ENCODE measurements around the gene FBXL12.
"Not testable (repeated sequence)": the region's sequence is repeated elsewhere in the genome, so short reads cannot be mapped to it uniquely, and the experiment has no call there.

The FBXL12 gene, protein sequence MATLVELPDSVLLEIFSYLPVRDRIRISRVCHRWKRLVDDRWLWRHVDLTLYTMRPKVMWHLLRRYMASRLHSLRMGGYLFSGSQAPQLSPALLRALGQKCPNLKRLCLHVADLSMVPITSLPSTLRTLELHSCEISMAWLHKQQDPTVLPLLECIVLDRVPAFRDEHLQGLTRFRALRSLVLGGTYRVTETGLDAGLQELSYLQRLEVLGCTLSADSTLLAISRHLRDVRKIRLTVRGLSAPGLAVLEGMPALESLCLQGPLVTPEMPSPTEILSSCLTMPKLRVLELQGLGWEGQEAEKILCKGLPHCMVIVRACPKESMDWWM

DNA sequence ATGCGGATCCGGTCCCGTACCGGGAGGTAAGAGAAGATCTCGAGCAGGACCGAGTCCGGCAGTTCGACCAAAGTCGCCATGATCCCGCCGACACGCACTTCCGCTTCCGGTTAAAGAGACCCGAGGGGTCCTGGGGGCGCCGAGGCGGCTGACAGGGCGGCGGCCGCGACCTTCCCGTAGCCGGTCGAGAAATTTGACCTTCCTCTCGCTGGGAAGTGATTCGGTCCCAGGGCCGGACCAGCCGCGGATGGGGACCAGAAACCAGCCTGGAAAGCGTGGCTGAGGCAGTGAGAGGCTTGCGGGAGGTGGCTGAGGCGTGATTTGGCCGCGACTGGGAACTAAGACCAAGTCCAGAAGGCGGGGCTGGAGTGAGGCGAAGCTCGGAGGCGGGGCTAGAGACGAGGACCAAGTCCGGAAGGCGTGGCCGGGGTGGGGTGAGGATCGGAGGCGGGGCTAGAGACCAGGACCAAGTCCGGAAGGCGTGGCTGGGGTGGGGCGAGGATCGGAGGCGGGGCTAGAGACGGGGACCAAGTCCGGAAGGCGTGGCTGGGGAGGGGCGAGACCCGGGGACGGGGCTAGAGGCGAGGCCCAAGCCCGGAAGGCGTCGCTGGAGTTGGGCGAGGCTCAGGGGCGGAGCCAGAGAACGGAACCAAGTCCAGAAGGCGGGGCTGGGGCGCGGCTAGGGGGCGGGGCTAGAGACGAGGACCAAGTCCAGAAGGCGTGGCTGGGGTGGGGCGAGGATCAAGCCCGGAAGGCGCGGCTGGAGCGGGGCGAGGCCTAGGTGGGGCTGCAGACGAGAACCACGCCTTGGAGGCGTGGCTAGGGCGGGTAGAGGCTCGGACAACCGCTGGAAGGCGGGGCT is at the start of gene FBXL12:
TSS of gene FBXL12 (minus strand) at position 346 of the 862 bp plus-strand sequence. CDS start at position 80, 266 bp downstream.
- DNase-seq, result peak; percentile 99 to 100

DNA sequence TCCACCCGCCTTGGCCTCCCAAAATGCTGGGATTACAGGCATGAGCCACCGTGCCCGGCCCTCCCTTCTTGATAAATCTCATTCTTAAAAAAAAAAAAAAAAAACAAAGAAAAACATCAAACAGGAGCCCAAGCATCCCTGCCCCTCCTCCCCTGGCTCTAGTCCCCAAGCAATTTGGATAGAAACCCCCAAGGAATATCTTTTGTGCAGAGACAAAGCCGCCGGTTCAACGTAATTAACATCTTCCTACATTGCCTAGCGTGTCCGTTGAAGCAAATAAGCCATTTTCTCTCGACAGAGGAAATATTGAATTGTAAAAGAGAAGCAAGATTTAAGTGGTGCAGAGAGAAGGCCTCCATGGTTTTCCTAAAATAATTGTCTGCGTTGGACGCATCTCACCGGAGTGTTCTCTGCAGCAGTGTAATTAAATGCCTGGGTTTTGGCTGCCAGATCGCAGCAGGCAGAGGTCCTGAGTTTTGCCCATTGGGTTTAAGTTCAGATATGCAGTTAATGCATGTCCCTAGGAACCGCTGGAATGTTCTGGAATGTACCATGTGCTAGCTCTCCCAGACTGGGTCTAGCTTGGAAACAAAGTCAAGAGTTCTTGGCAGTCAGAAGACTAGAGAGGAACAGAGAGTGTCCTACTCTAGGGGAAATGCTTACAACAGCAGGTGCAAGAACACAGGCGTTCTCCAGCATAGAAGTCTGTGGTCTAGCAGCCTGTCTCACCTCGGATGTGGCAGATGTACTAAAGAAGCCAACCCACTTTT is 47.0 kb upstream of the FBXL12 start:
- DNase-seq, result no peak

DNA sequence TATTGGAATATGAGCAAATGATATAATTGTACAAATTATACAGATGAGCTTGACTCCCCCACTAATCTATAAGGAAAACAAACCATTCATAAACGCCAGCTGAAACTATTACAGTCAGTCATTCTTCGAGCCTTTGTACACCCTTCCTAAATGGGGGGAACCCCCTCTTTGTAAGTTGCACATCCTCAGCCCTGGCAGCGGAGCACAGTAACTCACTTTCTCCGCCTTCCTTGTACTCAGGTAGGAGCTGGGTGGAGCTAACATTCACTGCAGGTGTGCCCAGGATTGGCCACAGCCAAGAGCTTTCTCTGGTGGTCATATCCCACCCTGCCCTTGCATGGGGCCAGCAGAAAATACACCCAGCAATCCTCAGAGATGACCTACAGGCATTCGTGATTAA is 44.9 kb upstream of the FBXL12 start:
- no peak for DNase-seq

DNA sequence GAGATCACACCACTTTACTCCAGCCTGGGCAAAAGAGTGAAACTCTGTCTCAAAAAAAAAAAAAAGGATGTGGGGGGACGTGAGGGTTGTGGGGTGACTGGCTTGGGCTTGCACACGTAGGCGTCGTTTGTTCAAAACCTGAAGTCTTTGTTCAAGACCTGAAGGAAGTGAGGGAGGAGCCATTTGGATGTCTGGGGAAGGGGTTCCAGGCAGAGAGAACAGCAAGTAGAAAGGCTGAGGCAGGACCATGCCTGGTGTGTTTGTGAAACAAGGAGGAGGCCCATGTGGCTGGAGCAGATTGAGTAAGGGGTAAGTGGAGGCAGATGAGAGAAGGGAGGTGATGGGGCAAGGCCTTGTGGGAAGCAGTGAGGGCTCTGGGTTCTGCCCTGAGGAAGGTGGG is 44.1 kb upstream of the FBXL12 start:
- no peak for DNase-seq

DNA sequence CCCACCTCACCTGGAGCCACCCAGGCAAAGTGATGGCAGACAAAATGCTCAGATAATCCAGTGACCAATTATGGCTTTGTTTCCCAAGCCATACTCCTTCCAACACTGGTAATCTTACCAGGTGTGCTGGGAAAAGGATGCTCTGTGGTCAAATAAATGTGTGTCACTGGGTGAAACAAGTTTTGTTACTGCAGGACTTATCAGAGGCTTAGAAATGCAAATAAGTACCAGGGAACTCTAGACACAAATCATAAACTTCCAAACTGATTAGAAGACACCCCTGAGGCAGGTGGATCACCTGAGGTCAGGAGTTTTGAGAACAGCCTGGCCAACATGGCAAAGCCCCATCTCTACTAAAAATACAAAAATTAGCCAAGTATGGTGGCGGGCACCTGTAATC is 42.6 kb upstream of the FBXL12 start:
- DNase-seq, result no peak

DNA sequence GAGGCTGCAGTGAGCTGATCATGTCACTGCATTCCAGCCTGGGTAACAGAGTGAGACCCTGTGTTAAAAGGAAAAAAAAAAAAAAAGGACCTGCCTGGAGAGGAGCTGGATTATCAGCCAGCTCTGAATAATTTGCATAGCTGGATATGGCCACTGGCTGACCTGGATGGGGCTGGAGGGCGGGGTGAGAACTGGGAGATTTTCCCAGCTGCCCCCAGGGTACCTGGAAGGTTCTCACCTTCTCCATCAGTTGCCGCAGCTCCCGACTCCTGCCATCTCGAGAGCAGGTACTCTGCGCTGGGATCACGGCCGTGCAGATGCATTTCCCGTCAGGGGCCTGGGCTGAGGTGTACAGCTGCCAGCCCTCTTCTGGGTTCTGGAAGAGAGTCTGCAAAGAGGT is 41.5 kb upstream of the FBXL12 start:
- DNase-seq, result no peak

DNA sequence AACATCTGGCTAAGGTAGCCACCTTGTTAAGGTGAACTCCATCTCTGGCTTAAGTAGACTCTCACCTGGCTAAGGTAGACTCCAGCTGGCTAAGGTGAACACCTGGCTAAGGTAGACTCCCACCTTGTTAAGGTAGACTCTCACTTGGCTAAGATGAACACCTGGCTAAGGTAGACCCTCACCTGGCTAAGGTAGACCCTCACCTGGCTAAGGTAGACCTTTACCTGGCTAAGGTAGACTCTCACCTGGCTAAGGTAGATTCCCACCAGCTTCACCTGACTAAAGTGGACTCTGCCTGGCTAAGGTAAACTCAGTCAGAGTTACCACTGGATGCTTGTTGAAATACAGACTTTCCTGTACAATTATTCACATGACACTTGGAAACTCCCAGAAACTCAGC is 39.9 kb upstream of the FBXL12 start:
- DNase-seq, result no peak

DNA sequence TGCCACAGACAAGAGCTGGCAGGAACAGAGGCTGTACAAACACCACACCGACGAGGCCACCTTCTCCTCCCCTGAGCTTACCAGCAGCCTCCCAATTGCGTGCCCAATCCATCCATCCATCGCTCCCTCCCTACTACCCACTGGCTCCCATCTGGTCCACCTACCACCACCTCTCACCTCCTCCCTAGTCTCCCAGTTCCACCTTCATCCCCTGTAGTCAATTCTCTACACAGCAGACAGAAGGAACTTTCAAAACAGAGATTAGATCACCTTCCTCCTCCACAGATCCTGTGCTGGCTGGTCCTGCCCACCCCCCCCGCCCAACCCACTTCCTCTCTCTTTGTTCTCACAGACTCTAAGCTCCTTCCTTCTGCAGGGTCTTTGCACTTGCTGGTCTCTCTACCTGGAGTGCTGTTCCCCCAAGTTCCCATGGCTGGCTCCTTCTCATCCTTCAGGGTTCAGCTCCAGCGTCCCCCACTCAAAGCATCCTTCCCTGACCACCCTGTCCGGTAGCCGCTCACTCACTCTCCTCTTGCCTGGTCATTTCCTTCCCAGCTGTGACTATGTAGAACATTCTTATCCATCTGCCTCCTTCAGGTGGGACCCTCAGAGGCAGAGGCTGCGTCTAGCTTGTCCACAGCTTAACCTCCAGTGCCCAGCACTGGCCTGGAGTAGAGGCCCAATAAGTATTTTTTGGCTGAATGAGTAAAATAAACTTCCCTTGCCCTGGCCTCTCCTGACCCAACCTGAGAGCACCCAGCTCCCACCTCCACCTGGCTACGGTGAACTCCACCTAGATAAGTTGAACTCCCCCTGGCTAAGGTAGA is 39.3 kb upstream of the FBXL12 start:
- DNase-seq, result peak; percentile 23 to 33

DNA sequence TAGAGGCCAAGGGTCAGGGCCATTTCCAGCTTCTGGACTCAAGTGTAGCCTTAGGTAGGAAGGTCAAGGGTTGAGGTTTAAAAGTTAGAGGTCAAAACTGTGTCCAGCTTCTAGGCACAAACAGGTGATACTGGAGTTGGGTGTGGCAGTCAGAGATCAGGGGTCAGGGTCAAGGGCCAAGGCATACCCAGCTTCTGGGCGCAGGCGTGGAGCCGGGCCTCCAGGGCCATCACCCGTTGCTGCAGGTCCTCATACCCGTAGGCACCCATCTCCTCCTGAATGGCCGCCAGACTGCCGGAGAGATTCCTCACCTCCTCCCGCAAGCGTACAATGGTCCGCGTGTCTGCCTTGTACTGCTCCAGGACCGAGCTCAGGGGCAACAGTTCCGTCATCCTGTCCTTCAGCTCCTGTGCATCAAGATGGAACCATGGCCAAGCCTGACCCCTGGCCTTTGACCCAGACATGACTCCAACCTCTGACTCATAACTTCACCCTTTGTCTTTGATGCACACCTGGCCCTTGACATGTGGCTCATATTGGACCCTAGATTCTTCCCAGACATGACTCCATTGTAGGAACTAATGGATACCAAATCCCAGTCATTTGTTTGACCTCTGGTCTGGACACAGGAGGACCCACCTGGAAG is 38.3 kb upstream of the FBXL12 start:
- no peak for DNase-seq

DNA sequence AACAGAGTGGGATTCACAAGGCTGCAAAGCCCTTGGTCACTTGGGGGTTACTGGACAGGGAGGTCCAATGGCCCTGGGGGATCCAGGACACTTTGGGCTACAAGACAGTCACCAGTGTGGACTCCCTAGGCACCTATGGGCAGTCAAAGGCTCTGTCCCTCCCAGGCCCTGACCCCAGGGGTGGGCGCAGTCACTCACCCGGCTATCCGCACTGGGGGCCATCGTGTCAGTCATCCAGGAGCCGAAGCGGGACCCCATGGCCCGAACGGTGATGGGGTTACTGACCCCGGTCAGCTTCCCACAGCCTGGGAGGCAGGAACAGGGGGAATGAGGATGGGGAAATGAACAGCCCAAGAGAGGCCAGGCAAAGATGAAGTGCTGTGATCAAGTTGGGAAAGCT is 37.7 kb upstream of the FBXL12 start:
- no peak for DNase-seq

DNA sequence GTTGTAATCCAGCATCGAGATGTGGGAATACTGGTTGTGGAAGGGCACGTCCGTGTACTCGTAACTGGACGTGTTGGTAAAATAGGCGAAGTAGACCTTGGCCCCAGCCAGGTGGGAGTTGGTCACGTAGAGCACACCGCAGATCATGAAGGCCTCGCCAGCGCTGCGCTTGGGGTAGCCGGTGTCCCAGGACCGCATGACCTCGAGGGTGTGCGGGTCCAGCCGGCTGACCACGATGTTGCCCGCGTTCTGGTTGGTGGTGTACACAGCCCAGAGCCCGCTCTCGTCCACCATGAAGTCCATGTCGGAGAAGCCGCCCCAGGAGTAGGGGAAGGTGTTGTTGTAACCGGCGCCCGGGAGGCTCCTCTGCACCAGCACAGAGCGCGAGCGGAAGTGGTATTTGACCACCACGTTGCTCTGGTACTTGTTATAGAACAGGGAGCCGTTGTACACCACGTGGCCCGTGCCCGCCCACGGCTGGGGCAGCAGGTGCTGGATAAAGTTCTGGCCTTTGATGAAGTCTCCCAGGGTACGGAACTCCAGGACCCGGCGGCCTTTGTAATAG is 35.5 kb upstream of the FBXL12 start:
- no peak for DNase-seq

DNA sequence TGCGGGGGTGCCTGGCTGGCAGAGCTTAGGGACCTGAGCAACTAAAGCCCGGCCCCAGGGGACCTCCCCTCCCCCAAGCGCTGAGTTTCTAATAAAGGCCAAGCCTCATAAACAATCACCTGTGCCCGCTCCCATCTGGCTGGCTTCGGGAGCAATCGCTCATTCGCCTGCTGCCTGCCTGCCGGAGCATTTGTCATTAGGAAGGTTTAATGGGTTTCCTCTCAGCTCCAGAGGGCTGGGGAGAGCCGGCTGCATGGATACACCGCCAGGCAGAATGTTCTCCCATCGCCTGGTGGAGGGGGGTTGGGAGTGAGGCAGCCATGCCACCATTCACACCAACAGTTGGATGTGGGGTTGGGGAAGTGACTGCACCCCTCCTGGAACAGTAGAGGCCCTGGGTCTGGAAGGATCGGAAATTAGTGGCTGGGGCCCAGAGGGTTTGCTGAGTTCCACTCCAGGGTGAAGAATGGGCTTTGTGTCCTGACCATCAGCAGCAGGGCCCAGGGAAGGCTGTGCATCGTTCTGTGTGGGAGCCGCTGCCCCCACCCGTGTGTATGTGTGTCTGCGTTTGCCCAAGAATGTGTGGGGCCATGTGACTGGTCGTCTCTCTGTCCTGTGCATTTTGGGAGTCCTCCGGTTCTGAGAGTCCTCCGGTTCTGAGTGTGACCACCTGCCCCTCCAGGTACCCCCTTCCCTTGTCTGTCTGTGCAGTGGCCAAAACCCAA is 31.5 kb upstream of the FBXL12 start:
- no peak for DNase-seq

DNA sequence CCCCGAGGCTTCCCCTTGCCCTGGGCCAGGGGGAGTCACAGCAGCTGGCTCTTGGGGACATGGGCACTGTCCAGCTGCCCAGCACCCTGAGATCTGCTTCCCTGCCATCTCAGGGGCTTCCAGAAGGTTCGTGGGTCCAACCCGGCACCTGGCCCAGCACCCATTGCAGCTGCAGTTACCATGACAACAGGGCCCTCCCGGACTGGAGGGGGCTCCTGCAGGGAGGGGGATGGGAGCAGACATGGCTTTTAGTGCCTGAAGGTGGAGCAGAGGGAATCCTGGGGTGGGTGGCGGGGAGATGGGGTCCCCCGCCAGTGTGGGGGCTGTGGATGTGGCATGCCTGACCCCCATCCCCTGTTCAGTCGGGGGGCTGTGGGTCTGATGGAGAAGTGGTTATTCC is 30.9 kb upstream of the FBXL12 start:
- no peak for DNase-seq

DNA sequence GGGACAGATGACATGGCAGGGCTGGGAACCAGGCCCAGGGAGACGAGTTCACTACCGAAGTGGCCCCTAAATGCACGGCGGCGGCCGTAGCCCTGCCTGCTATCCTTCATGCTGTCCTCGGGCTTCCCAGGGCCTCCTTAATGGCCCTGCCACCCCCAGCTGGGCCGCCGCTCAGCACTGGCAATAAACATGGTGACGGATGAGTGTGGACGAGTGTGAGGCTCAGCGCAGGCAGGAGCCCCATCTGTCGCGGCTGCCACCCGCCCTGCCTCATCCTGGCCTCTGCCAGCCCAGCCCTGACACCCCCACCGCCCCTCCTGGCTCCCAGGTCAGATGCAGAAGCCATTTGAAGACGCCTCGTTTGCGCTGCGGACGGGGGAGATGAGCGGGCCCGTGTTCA is 29.9 kb upstream of the FBXL12 start:
- DNase-seq, result no peak

DNA sequence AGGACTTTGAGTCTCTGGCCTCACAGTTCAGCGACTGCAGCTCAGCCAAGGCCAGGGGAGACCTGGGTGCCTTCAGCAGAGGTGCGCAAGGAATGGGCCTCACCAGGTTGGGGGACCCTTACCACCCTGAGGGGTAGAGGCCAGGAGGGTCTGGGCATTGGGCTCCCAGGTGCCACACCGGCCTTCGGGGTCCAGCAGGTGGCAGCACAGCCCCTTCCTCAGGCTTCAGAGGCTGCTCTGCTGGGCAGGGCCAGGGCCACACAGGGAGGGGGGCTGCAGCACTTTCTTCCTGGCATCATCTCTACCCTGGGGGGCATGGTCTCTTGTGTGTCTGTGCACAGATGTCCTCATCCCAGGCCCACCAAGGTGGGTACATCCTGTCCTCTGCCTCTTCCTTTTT is 29.2 kb upstream of the FBXL12 start:
- no peak for DNase-seq

DNA sequence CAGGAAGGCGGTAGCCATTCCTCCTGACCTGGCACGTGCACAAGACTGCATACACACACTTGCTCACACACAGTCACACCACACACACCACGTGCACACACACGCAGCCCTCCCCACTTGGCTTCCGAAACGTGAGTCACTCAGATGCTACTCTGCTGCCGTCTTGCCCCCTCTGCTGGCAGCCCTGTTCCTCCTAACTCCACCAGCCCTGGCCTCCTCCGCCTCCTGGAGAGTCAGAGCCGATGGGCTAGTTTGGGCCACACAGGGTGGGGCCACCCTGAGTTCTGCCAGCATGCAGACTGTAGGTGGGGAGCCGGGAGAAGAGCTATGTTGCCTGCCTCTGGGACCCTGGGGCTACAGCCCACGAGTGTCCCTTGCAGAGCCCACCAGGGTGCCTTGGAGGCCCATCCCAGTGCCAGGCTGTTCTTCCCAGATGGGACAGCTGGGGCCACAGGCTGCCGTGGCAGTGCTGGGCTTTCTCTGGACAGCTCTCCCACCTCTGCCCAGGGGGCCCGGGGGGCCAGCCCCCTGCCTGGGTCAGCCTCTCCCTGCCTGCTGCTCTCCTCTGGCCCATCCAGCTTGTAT is 28.3 kb upstream of the FBXL12 start:
- DNase-seq, result peak in 1 of 2 experiments; percentile 10

DNA sequence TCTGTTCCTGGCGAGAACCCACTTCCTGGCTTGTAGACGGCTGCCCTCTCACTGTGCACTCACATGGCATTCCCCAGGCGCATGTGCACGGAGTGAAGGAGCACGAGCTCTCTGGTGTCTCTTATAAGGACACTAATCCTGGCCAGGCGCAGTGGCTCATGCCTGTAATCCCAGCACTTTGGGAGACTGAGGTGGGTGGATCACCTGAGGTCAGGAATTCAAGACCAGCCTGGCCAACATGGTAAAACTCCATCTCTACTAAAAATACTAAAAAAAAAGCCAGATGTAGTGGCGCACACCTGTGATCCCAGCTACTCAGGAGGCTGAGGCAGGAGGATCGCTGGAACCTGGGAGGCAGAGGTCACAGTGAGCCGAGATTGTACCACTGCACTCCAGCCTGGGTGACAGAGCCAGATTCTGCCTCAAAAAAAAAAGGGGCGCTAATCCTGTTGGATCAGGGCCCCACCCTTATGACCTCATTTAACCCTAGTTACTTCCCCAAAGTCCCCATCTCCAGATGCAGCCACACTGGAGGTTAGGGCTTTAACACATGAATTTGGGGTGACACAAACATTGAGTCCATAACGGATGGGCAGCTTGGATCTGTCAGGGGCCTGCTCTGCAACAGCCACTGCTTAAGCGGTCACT is 24.9 kb upstream of the FBXL12 start:
- DNase-seq, result not testable (repeated sequence)

DNA sequence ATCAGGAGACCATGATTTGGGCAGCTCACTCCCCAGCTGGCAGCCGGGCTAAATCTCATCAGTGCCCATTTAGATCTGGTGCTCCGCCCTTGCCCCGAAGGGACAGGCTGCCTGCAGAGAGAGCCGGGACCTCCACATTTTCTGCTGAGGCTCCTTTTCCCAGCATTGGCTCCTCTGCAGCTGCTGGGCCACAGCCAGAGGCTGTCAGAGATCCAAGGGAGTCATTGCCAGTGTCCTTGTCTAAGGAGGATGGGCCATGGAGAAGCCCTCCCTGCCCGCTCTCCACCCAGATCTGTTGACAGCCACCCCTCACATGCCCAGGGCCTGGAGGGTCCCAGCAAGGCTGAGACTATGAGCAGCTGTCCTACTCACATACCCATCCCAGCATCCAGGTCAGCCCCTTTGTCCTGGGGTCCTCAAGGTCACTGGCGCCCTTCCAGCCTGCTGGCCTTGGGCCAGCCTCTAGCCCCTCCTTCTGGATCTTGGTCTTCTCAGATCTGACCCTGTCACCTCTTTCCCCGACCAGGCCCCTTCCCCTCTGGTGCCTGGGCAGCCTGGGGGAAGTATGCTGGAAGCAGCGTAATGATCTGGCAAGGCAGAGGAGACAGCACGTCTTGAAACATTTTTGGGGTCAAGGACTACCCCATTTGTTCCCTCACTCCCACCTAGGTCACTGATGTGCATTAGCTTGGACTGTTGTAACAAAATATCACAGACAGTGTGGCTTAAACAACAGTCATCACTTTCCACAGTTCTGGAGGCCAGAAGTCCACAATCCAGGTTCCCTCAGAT is 24.2 kb upstream of the FBXL12 start:
- DNase-seq, result no peak

DNA sequence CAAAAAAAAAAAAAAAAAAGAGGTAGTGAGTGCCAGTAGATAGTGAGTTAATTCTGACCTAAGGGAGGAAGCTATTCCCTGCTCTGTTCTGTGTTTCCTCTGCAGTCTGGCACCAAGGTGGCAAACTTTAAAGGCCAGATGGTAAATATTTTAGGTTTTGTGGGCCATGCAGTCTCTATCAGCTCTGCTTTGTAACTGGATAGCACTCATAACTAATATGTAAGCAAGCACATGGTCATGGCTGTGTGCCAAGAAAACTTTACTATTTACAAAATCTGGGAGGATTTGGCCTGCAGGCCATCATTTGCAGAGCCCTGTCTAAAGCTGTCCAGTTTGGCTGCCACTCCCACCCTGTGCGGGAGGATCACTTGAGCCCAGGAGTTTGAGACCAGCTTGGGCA is 20.5 kb upstream of the FBXL12 start:
- DNase-seq, result no peak
